ENCODE results near the gene ANXA2R. TPM values are rescaled to one million over a fixed set of nuclear protein-coding genes. Genes with fewer than 3 reads are reported as not detected.
A peak's percentile ranks its signal among the peaks of the same experiment; 100 is the strongest.
"Not testable (repeated sequence)": the region's sequence is repeated elsewhere in the genome, so short reads cannot be mapped to it uniquely, and the experiment has no call there.

Gene ANXA2R
- total RNA-seq, 1 donor from 2014 or later = 2.8 TPM

DNA sequence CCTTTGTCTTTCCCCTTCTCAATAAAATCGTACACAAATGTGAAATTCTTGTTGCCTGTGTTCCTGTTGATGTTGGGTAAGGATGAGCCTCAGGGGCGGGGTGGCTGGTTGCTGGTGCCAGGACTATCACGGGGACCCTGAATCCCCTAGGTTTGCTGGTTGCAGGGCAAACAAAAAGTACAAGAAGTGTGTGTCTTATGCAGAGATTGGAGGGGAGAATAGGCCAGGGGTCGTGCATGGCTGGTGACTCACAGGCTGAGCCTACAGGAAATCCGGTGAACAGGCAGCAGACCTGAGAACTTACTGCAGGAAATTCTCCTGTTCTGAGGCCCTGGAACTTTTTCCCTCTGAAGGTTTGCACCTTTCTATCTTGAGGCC is 5.5 kb downstream of the ANXA2R start:
- no peak for DNase-seq (ENCODE audit: low spot score)

GRCh38 chr5:43033841-43034590 is 6.1 kb downstream of the ANXA2R start:
- DNase-seq (ENCODE audit: low spot score) = no peak

- DNase-seq (ENCODE audit: low spot score) = no peak
These were observed 12.9 kb downstream of the ANXA2R start for GRCh38 chr5:43027054-43027785.

DNA sequence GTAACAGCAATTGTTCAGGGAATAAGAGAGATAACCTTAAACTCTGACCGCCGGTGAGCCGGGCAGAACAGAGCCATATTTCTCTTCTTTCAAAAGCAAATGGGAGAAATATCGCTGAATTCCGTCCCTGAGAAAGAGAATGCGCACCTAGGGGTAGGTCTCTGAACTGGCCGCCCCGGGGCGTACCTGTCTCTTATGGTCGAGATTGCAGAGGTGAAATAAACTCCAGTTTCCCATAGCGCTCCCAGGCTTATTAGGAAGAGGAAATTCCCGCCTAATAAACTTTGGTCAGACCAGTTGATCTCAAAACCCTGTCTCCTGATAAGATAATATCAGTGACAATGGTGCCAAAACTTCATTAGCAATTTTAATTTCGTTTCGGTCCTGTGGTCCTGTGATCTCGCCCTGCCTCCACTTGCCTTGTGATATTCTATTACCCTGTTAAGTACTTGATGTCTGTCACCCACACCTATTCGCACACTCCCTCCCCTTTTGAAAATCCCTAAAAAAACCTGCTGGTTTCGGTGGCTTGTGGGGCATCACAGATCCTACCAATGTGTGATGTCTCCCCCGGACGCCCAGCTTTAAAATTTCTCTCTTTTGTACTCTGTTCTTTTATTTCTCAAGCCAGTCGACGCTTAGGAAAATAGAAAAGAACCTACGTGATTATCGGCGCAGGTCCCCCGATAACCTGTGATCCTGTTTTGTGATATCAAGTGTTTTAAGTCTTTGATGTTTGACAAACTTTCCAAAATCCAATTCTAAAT is 14.8 kb downstream of the ANXA2R start:
- DNase-seq (ENCODE audit: low spot score) = not testable (repeated sequence)

- DNase-seq (ENCODE audit: low spot score) = no peak
These were observed 15.9 kb downstream of the ANXA2R start for GRCh38 chr5:43024217-43024616.

DNA sequence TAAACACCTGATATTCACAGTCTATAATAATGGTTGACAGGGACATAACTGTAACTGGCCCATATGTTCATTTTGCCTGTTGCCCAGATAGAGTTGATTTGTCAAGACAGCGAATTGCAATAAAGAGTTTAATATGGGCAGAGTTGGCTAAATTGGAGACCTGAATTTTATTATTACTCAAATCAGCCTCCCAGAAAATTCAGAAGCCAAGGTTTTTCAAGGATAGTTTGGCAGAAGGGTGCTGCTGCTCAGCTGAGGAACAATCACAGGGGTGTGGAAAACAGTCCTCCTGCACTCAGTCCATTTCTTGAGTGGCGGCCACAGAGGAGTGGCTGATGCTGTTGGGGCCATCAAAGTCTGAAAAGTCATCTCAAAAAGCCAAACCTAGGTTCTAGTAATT is 19.0 kb downstream of the ANXA2R start:
- no peak for DNase-seq (ENCODE audit: low spot score)

DNA sequence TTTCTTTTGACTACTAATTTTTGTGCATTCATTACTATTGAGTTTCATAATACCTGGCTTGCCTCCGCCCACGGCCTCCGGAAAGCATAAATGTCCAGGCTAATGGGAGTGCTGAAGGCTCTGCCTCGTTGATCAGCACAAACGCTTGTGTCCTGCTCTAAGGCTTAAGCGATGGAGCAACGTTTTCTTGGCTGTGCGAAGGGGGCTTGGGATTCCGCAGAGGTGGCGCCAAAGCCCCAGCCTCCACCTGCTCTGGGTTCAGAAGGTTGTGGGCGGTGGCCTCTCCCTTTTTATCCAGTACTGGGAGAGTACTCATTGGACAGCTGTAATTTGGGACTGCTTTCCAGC is 19.7 kb downstream of the ANXA2R start:
- DNase-seq (ENCODE audit: low spot score) = no peak

DNA sequence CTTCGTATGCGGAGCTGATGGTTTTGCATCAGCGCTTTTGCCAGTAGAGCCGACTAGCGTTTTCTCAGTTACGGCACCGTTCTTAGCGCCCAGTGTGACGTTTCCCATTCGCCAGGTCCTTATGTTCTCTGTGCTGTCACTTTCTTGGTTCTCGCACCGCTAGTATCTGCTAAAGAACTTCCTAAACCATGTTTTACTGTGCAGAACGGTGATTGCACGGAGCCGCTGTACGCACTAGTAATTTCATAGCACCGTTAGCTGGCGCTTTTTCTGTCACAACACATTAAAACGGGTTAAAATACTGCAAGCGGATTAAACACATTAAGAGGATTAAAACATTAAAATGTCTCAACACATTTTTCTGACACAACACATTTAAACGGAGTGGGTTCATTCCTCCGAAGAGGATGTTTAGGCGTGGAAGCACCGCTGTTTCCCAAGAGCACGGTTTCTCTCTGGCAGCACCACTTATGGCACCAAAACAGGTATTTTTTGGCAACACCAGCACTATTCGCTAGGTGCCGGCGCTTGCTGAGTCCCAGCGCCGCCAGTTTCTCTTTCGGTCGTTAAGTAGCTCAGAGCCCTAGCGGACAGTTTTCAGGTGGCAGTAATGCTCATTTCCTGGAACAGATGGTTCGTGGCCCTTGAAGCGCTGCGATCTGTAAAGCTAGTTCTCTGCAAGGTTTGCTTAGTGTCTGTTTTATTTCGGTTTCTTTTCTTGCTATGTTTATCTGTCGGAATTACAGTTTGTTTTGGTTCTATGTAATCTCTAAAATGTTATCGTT is 20.3 kb downstream of the ANXA2R start:
- peak; percentile 76 for DNase-seq (ENCODE audit: low spot score)

DNA sequence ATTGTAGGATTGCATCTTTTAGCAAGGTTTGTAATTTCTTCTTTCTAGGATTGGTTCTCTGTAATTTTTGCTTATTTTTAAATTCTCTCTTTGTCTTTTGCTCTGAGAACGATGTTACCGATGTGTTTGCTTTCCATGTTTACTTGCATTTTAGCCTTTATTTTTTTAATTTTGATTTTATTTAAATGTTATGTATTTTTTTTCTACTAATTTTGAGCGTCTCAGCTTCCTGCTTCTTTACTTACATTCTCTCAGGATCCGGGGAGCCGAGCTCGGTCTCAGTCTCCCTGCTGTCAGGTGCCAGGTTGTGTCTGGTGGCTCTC is 20.9 kb downstream of the ANXA2R start:
- no peak for DNase-seq (ENCODE audit: low spot score)

DNA sequence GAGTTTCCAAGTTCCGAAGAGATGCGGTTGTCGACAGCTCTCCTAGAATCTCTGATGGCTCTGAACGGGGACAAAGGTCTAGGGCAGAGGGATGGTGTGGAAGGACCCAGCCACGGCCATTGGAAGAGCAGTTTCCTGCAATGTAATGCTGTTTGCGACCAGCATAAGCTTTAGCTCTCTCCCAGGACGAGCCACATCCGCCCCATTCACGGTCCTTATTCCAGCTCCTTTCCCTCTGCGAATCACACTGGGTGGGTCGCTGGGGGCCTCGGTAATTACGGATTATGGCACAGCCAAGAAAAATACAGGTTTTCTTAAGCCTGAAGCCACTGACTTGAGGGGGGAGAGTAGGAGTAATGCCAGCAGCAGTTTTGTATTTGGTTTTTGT is 22.7 kb downstream of the ANXA2R start:
- no peak for DNase-seq (ENCODE audit: low spot score)

DNA sequence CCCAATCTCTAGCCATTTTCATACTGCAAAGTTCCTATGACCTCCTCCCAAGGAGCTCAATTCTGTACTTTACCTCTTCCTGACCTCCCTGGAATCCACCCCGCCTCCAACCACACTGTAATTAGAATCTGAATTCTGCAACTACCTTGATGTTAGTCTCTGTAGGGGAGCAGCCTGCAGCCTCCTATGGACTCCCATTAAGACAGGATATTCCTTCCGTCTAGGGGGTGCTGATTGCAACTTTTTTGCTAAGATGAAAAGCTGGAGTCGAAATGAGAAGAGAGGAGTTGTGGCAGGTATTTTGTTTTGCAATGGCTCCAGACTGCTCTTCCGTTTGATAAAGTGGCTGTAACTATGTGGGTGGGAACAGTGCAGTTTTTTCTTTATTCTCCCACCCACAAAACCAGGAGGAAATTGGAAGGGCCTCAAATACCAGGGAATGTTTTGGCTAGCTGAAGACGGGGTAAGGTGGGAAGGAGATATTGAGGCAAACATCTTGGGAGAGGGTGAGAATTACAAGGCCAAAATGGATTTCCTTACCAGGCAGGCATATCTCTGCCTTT is 23.8 kb downstream of the ANXA2R start:
- DNase-seq (ENCODE audit: low spot score) = no peak

GRCh38 chr5:43014522-43014921 is 25.6 kb downstream of the ANXA2R start:
- no peak for DNase-seq (ENCODE audit: low spot score)

- no peak for DNase-seq (ENCODE audit: low spot score)
These were observed 29.2 kb downstream of the ANXA2R start for GRCh38 chr5:43010935-43011315.

DNA sequence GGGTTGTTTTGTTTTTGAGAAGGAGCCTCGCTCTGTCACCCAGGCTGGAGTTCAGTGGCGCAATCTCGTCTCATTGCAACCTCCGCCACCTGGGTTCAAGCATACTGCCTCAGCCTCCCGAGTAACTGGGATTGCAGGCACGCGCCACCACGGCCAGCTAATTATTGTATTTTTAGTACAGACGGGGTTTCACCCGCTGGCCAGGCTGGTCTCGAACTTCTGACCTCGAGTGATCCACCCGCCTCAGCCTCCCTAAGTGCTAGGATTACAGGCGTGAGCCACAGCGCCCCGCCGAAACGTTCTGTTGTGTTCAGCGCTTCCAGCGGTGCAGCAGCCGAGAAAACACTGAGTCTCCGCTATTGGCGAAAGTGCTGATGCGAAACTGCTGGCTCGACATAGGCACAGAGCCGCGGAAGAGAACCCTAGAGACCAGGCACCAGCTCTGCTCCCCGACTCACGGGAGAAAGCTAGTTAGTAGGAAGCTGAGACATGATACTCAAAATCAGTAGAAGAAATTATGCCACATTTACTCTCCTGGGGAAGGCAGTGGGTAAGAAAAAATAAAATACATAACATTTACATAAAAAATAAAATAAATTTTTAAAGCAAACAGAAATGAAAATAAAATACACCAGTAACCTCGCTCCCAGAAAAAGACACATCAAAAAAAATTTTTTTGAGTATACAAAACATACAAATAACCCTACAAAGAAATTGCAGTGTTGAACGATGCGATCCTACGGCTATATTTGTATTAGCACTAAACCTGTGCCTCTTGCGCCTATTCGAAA is 31.6 kb downstream of the ANXA2R start:
- DNase-seq (ENCODE audit: low spot score) = peak; percentile 92

DNA sequence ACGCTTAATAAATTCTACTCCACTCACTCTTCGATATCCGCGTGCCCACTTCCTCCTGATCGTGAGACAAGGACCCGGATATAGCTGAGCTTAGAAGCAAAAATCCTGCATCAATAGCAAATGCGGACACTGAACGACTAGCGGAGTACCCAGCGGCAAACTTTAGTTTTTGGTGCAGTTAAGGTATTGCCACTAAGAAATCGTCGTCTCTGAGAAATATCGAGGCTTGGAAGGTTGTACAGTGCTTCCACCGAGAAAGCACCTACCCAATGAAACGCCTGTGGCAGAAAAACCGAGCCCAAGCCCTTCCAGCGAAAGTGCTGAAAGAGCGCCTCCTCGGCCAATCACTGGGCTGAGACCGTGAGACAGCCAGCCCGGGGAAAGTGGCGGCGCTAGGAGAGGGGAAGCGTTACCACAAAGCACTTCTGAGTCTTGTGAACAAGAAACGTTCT is 32.2 kb downstream of the ANXA2R start:
- no peak for DNase-seq (ENCODE audit: low spot score)

DNA sequence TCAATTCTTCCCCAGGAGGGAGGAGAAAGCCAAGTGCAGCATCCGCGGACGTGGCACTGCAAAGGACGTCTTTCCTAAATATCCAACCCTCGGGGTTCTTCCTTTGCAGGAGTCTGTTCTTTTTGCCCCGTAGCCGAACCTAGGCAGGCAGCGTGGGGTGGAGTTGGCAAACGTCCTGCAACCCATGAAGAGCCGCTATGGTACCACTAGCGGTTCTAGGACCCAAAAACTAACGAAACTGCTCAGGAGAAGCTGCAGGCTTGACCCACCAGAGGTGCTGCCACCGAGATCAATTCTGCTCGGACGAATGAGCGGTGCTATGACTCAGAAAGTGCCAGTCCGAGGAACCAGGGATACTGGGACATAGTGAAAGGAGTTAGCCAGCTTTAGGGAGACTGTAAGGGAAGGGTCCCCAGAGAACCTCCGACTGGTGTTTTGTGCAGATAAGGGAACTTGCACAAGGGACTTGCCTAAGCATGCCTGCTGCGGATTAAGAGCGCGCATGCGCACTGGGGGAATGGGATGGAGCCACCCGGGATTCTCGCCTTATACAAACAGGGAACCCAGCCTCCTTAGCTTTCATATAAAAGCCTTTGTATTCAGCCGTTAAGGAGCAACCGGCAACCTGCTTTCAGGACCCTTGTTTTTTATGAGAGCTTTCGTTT is 32.7 kb downstream of the ANXA2R start:
- peak; percentile 84 for DNase-seq (ENCODE audit: low spot score)

DNA sequence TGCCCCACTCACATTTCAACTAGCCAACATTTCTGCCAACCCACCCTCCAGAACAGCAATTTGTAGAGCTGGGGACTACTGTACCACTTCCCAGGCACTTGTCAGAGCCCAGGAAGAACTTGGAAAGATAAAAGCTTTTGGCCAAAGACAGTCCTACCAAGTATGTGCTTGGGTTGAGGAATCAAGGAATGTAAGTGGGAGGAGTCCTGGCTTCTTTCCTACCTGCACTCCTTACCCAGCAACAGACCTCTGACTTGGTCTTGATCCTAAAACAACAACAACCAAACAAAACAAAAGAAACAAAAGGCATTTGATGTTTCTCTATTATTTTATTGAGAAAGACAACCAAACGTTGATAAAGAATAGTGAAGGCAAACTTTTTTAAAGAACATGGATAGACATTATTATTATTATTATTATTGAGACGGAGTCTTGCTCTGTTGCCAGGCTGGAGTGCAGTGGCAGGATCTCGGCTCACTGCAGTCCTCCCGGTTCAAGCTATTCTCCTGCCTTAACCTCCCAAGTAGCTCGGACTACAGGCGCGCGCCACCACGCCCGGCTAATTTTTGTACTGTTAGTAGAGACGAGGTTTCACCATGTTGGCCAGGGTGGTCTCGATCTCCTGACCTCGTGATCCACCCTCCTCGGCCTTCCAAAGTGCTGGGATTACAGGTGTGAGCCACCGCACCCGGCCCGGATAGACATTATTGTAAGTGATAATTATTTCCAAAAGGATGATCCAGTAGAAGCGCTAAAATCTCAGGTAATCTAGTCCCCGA is 33.5 kb downstream of the ANXA2R start:
- no peak for DNase-seq (ENCODE audit: low spot score)

DNA sequence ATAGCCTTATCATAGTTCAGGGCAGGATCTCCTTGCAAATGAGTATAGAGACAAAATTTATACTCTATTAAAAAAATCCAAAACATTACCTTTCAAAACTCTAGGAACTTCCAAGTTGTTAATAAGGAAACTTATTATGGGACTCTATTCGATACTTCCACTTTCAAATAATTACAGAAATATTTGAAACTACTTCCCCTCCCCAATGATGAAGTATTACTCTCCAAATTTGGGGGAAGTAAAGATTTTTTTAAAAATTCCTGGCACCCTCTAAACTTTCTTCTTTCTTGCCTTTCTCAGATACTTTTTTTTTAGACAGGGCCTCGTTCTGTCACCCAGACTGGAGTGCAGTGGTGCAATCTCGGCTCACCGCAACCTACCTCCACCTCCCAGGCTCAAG is 35.1 kb downstream of the ANXA2R start:
- no peak for DNase-seq (ENCODE audit: low spot score)

DNA sequence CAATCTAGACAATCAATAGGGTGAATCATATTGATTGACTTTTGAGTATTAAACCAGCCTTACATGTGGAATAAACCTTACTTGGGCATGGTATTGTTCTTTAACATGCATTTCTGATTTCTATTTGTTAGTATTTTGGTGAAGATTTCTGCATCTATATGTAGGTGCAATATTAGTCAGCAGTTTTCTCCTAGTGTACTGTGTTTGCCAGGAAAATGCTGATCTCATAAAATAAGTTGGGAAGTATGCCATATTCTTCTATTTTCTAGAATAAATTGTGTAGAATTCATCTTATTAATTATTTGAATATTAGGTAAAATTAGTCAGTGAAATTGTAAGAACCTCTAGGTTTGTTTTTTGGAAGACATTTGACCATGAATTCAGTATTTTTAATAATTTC is 38.4 kb downstream of the ANXA2R start:
- DNase-seq (ENCODE audit: low spot score) = no peak

GRCh38 chr5:43000914-43001313 is 39.2 kb downstream of the ANXA2R start:
- no peak for DNase-seq (ENCODE audit: low spot score)
